ENCODE results near the gene OST4. TPM values are rescaled to one million over a fixed set of nuclear protein-coding genes. Genes with fewer than 3 reads are reported as not detected.

Gene OST4
- total RNA-seq, 1 donor from 2014 or later = 243 TPM

- intact Hi-C loops (cut with micrococcal nuclease) = no loop called here
- DNase-seq (no peak), ATAC-seq (ENCODE audit: low read depth) (no peak)
- Mint-ChIP-seq H3K9me3 (no peaks in the 10 kb centered on the region), H3K4me3 (no peak overlapping the region), H3K36me3 (ENCODE audit: low read depth) (peaks cover 2% of the 10 kb centered on the region), H3K4me1 (peaks cover 5% of the 10 kb centered on the region), H3K27me3 (no peaks in the 10 kb centered on the region), H3K27ac (no peak overlapping the region)
- ChIA-PET CTCF (interaction anchor here (0.9 kb wide), 1 partner anchor 252 kb away, joined by 3 read pairs; no protein-coding TSS in a partner anchor), POLR2A (interaction anchor here (0.6 to 0.7 kb wide), 2 partner anchors 45 to 254 kb away, joined by 3 read pairs; no protein-coding TSS in a partner anchor)
- TF ChIP-seq CTCF (IDR thresholded peaks at IDR 0.05) = no peak
Observed at GRCh38 chr2:27025861-27026851, 45.3 kb downstream of the OST4 start.

GRCh38 chr2:27025281-27025800, 46.1 kb downstream of the OST4 start:
- ChIA-PET POLR2A (interaction anchor here (0.6 to 0.8 kb wide), 2 partner anchors 46 to 63 kb away, joined by 3 read pairs; no protein-coding TSS in a partner anchor), CTCF (interaction anchor here (0.7 to 1.1 kb wide), 2 partner anchors 15 to 25 kb away, joined by 3 read pairs; no protein-coding TSS in a partner anchor)
- no peak overlapping the region for H3K27ac Mint-ChIP-seq
- H3K27me3 Mint-ChIP-seq = no peaks in the 10 kb centered on the region
- H3K4me1 Mint-ChIP-seq = peaks cover 2% of the 10 kb centered on the region
- intact Hi-C loops (cut with micrococcal nuclease) = no loop called here
- H3K9me3 Mint-ChIP-seq = no peaks in the 10 kb centered on the region
- DNase-seq = no peak
- no peak overlapping the region for H3K4me3 Mint-ChIP-seq
- TF ChIP-seq CTCF (IDR thresholded peaks at IDR 0.05) = no peak
- no peak for ATAC-seq (ENCODE audit: low read depth)
- H3K36me3 Mint-ChIP-seq (ENCODE audit: low read depth) = peaks cover 2% of the 10 kb centered on the region

GRCh38 chr2:27024812-27025211, 46.6 kb downstream of the OST4 start:
- H3K27me3 Mint-ChIP-seq = no peaks in the 10 kb centered on the region
- no peak for TF ChIP-seq CTCF (IDR thresholded peaks at IDR 0.05)
- POLR2A ChIA-PET = interaction anchor here (0.8 kb wide), 1 partner anchor 63 kb away, joined by 3 read pairs; no protein-coding TSS in a partner anchor
- CTCF ChIA-PET = interaction anchor here (0.7 to 1.1 kb wide), 2 partner anchors 16 to 26 kb away, joined by 3 read pairs; no protein-coding TSS in a partner anchor
- intact Hi-C loops (cut with micrococcal nuclease) = no loop called here
- ATAC-seq (ENCODE audit: low read depth) (no peak), DNase-seq (no peak)
- H3K27ac Mint-ChIP-seq = no peak overlapping the region
- H3K4me1 Mint-ChIP-seq = no peaks in the 10 kb centered on the region
- H3K4me3 Mint-ChIP-seq = no peak overlapping the region
- H3K9me3 Mint-ChIP-seq = no peaks in the 10 kb centered on the region
- H3K36me3 Mint-ChIP-seq (ENCODE audit: low read depth) = peaks cover 2% of the 10 kb centered on the region

GRCh38 chr2:27024188-27024587, 47.3 kb downstream of the OST4 start:
- Mint-ChIP-seq H3K27me3 (no peaks in the 10 kb centered on the region), H3K27ac (no peak overlapping the region), H3K4me1 (no peaks in the 10 kb centered on the region), H3K36me3 (ENCODE audit: low read depth) (peaks cover 2% of the 10 kb centered on the region), H3K4me3 (no peak overlapping the region), H3K9me3 (no peaks in the 10 kb centered on the region)
- DNase-seq (no peak), ATAC-seq (ENCODE audit: low read depth) (no peak)
- ChIA-PET POLR2A (no interaction called here), CTCF (interaction anchor here (1.1 kb wide), 1 partner anchor 16 kb away, joined by 3 read pairs; no protein-coding TSS in a partner anchor)
- intact Hi-C loops (cut with micrococcal nuclease) = no loop called here
- no peak for TF ChIP-seq CTCF (IDR thresholded peaks at IDR 0.05)

GRCh38 chr2:27023740-27024139, 47.7 kb downstream of the OST4 start:
- ChIA-PET POLR2A (no interaction called here), CTCF (no interaction called here)
- DNase-seq = no peak
- H3K4me3 Mint-ChIP-seq = no peak overlapping the region
- no peaks in the 10 kb centered on the region for H3K9me3 Mint-ChIP-seq
- no peak for TF ChIP-seq CTCF (IDR thresholded peaks at IDR 0.05)
- H3K36me3 Mint-ChIP-seq (ENCODE audit: low read depth) = peaks cover 2% of the 10 kb centered on the region
- intact Hi-C loops (cut with micrococcal nuclease) = no loop called here
- no peak overlapping the region for H3K27ac Mint-ChIP-seq
- ATAC-seq (ENCODE audit: low read depth) = no peak
- no peaks in the 10 kb centered on the region for H3K27me3 Mint-ChIP-seq
- H3K4me1 Mint-ChIP-seq = no peaks in the 10 kb centered on the region
